PC-9 (cell line): ENCODE measurements around the gene CBFA2T3.

Experiments used
- EZH2 ChIP-seq: fragments of 200-600 bp; sonication (generic); IDR thresholded peaks from 2 replicates; pipeline ENCODE4 v1.8.0; 2017; ENCODE audit warnings: antibody characterized with exemption, low read depth
- TF ChIP-seq, protein P1 (sequence below): fragments of 200-600 bp; sonication (generic); conservative IDR thresholded peaks from 2 replicates; pipeline ENCODE4 v1.6.1; 2017; ENCODE audit warnings: mixed run types, antibody characterized with exemption, mild to moderate bottlenecking, moderate library complexity

DNA sequence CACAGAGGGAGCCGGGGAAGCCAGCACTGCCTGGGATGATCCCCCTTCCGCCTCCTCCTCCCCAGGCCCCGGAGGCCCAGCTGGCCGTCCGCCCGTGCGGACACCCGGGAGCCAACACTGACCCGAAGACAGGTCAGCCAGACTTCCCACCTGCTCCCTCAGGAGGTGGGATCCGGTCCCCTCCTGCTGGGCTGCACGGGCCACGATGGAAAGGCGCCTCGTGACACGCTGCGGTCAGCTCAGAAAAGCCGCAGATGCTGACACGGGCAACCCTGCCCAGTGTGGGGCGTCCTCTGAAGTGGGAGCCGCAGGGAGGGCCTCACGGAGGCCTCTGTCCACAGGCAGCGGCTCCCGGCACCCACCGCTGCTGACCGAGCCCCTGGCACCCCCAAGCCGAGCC, 49.3 kb downstream of the CBFA2T3 start:
- TF ChIP-seq, protein P1, sequence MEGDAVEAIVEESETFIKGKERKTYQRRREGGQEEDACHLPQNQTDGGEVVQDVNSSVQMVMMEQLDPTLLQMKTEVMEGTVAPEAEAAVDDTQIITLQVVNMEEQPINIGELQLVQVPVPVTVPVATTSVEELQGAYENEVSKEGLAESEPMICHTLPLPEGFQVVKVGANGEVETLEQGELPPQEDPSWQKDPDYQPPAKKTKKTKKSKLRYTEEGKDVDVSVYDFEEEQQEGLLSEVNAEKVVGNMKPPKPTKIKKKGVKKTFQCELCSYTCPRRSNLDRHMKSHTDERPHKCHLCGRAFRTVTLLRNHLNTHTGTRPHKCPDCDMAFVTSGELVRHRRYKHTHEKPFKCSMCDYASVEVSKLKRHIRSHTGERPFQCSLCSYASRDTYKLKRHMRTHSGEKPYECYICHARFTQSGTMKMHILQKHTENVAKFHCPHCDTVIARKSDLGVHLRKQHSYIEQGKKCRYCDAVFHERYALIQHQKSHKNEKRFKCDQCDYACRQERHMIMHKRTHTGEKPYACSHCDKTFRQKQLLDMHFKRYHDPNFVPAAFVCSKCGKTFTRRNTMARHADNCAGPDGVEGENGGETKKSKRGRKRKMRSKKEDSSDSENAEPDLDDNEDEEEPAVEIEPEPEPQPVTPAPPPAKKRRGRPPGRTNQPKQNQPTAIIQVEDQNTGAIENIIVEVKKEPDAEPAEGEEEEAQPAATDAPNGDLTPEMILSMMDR, result no peak
- no peak for TF ChIP-seq EZH2
